ENCODE data around the gene GRIP2. TPM values are rescaled to one million over a fixed set of nuclear protein-coding genes. Genes with fewer than 3 reads are reported as not detected.

Gene GRIP2
- polyA plus RNA-seq, 3 donors, result not detected

- Histone ChIP-seq H3K79me2 (ENCODE audit: insufficient read depth, low read length) (no peaks in the 10 kb centered on the region), H3K27ac (ENCODE audit: low read depth in 1 of 2, low read length in 2 of 2) (no peak overlapping the region), H3K9me3 (replicated peaks in 1 of 2; ENCODE audit: control insufficient read depth in 1 of 2, insufficient read depth in 1 of 2, low read length in 2 of 2) (no peaks in the 10 kb centered on the region), H3K36me3 (replicated peaks in 1 of 2; ENCODE audit: control insufficient read depth in 1 of 2, insufficient read depth in 2 of 2, low read length in 2 of 2) (no peaks in the 10 kb centered on the region), H4K20me1 (ENCODE audit: insufficient read depth, low read length) (no peaks in the 10 kb centered on the region), H3K9ac (ENCODE audit: insufficient read depth, low read length, poor library complexity, severe bottlenecking) (no peak overlapping the region), H3K4me3 (replicated peaks in 1 of 3; ENCODE audit: low read depth in 2 of 3, low read length in 3 of 3) (no peak overlapping the region), H2AFZ (ENCODE audit: insufficient read depth, low read depth, low read length, poor library complexity, severe bottlenecking) (no peak overlapping the region), H3K4me2 (replicated peaks; ENCODE audit: extremely low read depth, low read length, poor library complexity, severe bottlenecking) (no peak overlapping the region), H3K27me3 (ENCODE audit: control insufficient read depth in 2 of 2, insufficient read depth in 2 of 2, low read length in 2 of 2) (peaks cover 0 to 23% of the 10 kb centered on the region in 2 donors), H3K4me1 (ENCODE audit: control insufficient read depth in 1 of 2, insufficient read depth in 2 of 2, low read length in 2 of 2) (peaks cover 0 to 3% of the 10 kb centered on the region in 2 donors)
- WGBS (ENCODE audit: insufficient coverage), result 100% methylated on average over 4 of the region's 4 CpGs
- Mint-ChIP-seq H3K27ac (no peak overlapping the region), H3K9me3 (peaks cover 0 to 6% (median 2%) of the 10 kb centered on the region in 7 donors), H3K4me1 (peaks cover 7% of the 10 kb centered on the region), H3K4me3 (no peak overlapping the region), H3K36me3 (no peaks in the 10 kb centered on the region), H3K27me3 (ENCODE audit: low read depth in 3 of 3) (peaks cover 36 to 61% (median 44%) of the 10 kb centered on the region in 3 donors)
- TF ChIP-seq CTCF (IDR thresholded peaks at IDR 0.05), result no peak
- DNase-seq, result no peak
- intact Hi-C loops (cut with micrococcal nuclease), result no loop called here
Observed at GRCh38 chr3:14552717-14553116, 12.6 kb upstream of the GRIP2 start.

GRCh38 chr3:14552041-14552648 lies 12.0 kb upstream of the GRIP2 start:
- WGBS (ENCODE audit: insufficient coverage), result 91% methylated on average over 5 of the region's 8 CpGs
- Histone ChIP-seq H3K27ac (ENCODE audit: low read depth in 1 of 2, low read length in 2 of 2) (no peak overlapping the region), H3K36me3 (replicated peaks in 1 of 2; ENCODE audit: control insufficient read depth in 1 of 2, insufficient read depth in 2 of 2, low read length in 2 of 2) (no peaks in the 10 kb centered on the region), H3K4me1 (ENCODE audit: control insufficient read depth in 1 of 2, insufficient read depth in 2 of 2, low read length in 2 of 2) (peaks cover 0 to 3% of the 10 kb centered on the region in 2 donors), H3K9me3 (replicated peaks in 1 of 2; ENCODE audit: control insufficient read depth in 1 of 2, insufficient read depth in 1 of 2, low read length in 2 of 2) (no peaks in the 10 kb centered on the region), H3K79me2 (ENCODE audit: insufficient read depth, low read length) (no peaks in the 10 kb centered on the region), H3K27me3 (ENCODE audit: control insufficient read depth in 2 of 2, insufficient read depth in 2 of 2, low read length in 2 of 2) (peaks cover 0 to 23% of the 10 kb centered on the region in 2 donors), H2AFZ (ENCODE audit: insufficient read depth, low read depth, low read length, poor library complexity, severe bottlenecking) (no peak overlapping the region), H3K9ac (ENCODE audit: insufficient read depth, low read length, poor library complexity, severe bottlenecking) (no peak overlapping the region), H4K20me1 (ENCODE audit: insufficient read depth, low read length) (no peaks in the 10 kb centered on the region), H3K4me3 (replicated peaks in 1 of 3; ENCODE audit: low read depth in 2 of 3, low read length in 3 of 3) (no peak overlapping the region), H3K4me2 (replicated peaks; ENCODE audit: extremely low read depth, low read length, poor library complexity, severe bottlenecking) (no peak overlapping the region)
- no peak overlapping the region for H3K4me3 Mint-ChIP-seq
- no peak overlapping the region for H3K27ac Mint-ChIP-seq
- H3K9me3 Mint-ChIP-seq, result peaks cover 0 to 6% (median 2%) of the 10 kb centered on the region in 7 donors
- intact Hi-C loops (cut with micrococcal nuclease), result no loop called here
- peaks cover 31 to 65% (median 43%) of the 10 kb centered on the region in 3 donors for H3K27me3 Mint-ChIP-seq (ENCODE audit: low read depth in 3 of 3)
- TF ChIP-seq CTCF (IDR thresholded peaks at IDR 0.05), result no peak
- no peaks in the 10 kb centered on the region for H3K36me3 Mint-ChIP-seq
- peaks cover 7% of the 10 kb centered on the region for H3K4me1 Mint-ChIP-seq
- no peak for DNase-seq

Data from CD14-positive monocyte (primary cell).